NCI-H524 (cell line): ENCODE results near the gene EYA3.

ENCODE experiments used
- DNase-seq, 2 experiments: peaks; one replicate each; lab custom pipeline; 2025; lab: John Stamatoyannopoulos, UW

Gene EYA3

DNA sequence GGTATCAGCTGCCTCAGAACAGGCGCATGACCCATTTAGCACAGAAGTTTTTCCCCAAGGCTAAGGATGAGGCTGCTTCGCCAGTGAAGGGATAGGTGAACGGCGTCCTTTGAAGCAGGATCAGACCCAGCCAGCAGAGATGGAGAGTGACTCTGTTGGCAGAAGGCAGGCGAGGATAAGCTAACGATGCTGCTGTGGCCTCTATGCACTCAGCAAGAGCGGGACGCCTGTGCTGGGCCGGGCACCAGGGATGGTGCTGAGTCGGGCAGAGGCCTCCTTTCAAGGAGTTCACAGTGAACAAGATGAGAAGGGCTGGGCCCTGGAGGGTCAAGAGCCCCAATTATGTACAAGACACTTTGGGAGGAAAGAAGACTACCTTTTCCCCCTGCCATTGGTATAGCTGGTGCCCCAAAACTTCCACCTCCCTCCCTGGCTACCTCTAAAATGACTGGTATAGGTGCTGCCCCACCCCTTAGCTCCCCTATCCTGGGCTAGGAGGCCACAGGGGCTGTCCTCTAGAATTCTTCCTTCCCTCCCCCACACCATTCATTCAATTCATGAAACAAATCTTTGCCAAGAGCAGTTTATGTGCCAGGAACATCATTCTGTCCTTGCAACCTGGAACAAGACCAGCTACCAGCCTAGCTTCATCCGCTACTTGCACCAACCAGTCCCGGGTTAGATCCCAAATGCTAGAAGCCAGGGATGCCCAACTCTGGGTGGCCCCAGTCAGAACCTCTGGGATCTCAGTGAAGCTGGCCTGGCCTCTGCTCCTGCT lies 121.1 kb downstream of the EYA3 start:
- DNase-seq, result no peak

DNA sequence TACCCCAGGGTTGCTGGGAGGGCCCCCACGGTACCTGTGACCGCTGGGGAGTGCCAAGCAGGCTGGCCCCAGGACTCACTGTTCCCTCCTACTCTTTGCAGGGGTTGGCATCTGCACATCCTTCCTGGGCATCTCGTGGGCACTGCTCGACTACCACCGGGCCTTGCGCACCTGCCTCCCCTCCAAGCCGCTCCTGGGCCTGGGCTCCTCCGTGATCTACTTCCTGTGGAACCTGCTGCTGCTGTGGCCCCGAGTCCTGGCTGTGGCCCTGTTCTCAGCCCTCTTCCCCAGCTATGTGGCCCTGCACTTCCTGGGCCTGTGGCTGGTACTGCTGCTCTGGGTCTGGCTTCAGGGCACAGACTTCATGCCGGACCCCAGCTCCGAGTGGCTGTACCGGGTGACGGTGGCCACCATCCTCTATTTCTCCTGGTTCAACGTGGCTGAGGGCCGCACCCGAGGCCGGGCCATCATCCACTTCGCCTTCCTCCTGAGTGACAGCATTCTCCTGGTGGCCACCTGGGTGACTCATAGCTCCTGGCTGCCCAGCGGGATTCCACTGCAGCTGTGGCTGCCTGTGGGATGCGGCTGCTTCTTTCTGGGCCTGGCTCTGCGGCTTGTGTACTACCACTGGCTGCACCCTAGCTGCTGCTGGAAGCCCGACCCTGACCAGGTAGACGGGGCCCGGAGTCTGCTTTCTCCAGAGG lies 121.9 kb downstream of the EYA3 start:
- no peak for DNase-seq

DNA sequence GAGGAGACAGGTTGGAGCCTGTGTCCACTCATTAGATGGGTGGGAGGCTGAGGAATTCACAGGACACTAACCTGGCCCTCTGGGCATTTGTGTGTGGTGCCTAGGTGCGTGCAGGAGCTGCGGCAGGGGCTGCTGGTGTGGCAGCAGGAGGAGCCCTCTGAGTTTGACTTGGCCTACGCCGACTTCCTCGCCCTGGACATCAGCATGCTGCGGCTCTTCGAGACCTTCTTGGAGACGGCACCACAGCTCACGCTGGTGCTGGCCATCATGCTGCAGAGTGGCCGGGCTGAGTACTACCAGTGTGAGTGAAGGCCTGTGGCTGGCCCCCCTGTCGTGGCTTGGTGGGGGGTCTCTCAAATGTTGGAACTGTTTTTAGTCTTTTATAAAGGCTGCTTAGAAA lies 125.0 kb downstream of the EYA3 start:
- no peak for DNase-seq

DNA sequence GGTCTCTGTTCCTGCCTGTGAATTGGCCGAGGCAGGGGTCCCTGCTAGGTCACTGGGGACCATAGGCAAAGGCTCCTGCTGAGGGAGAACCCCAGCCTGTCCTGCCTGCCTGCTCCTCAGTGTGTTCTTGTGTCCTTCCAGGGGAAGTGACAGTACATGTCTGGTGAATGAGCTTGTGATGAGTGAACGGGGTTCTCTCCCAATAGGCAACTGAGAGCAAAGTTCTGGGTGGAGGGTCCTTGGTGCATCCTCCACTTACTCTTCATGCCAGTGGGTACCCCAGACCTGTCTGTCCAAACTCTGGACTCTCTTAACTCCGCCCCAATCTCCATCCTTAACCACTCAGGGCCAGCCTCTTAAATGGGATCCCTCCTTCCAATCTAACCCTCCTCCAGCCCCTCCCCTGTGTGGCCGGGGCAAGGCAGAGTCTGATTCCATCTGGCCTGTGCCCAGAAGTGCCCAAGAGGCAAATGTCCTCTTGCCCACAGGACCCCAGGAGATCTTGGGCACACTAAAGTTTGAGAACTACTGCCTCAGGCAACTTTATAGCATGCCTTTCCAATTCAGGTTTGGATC lies 126.7 kb downstream of the EYA3 start:
- no peak for DNase-seq

DNA sequence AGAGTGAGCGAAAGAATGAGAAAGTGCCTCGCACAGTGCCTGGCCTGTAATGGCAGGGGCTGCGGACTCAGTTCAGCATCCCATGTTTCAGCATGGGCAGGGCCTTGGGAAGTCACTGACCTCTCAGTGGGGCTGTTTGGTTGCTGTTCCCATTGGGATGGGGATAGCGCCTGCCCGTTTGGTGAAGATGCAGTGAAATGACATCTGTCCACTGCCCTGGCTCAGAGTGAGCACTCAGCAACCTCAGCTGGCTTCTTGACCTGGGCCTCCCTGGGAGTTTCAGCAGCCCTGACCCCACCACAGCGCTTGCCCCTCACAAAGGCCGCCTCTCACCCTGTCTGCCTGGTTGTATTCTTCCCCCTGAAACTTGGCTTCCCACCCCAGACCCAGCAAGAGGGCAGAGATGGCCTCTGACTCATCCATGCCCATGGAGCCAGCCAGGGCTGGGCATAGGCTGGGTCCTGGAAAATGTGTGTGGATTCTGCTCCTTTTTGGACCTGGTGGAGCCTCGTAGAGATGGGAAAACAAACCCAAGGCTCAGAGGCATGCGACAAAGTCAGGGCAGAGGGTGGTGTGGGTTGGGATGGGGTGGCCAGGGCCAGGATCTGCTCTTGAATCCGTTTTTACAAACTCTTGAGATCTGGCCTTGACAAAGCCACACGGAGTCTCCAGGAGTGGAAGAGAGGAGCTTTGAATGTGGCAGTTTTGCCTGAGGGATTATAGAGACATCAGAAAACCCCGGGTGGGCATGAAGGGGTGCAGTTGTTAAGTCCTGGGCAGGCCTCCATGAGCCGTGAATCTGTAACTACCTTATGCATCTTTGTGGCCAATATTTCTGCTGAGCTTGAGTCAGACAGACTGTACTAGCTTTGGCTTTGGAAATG lies 127.4 kb downstream of the EYA3 start:
- DNase-seq, result no peak

DNA sequence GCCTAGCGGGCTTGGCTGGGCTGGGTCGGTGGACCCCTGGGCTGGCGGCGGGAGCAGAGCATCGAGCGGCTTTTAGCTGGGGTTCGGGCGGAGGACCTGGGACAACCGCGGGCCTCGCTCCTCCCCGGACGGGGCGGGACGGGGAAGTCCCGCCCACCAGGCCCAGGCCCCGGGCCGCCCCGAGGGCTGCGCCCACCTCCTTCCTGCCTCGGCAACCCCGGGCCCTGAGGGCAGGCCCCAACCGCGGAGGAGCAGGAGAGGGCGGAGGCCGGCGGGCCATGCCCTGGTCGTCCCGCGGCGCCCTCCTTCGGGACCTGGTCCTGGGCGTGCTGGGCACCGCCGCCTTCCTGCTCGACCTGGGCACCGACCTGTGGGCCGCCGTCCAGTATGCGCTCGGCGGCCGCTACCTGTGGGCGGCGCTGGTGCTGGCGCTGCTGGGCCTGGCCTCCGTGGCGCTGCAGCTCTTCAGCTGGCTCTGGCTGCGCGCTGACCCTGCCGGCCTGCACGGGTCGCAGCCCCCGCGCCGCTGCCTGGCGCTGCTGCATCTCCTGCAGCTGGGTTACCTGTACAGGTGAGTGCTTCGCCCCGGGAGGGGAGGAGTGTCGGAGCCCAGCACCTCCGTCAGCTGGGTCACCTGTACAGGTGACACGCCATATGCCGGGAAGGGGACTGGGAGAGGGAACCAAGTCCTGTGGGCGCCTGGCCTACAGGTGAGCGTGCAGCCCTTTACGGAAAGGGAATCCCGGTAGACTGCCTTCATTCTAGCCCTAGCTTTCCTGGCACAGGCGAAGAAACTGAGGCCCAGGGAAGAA lies 128.4 kb downstream of the EYA3 start, which contains the start of gene XKR8:
Gene XKR8 (plus strand): TSS at position 182 of the 812 bp plus-strand sequence. CDS start 97 bp downstream, at position 279.
- DNase-seq, result peak in 1 of 2 experiments; percentile 32

DNA sequence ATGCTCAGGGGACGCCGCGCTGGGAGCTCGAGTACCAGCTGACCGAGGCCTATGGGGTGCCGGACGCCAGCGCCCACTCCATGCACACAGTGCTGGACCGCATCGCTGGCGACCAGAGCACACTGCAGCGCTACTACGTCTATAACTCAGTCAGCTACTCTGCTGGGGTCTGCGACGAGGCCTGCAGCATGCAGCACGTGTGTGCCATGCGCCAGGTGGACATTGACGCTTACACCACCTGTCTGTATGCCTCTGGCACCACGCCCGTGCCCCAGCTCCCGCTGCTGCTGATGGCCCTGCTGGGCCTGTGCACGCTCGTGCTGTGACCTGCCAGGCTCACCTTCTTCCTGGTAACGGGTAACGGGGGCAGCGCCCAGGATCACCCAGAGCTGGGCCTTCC lies 129.9 kb downstream of the EYA3 start:
- DNase-seq, result no peak

DNA sequence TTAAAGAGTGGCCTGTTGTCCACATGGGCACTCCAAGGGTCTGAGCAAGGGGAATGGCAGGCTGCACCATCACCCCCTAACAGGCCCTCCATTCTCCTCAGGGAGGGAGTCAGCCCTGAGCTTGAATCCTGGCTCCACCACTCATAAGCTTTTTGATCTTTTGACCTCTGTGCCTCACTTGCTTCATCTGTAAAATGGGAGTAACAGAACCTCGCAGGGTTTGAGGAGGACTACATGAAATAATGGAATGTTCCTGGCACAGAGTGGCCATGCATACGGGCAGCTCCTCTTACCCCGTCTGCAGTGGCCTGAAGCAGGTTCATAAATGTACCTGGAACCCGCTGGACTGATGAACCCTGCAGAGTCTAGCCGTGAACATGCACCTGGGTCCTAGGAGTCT lies 130.8 kb downstream of the EYA3 start:
- DNase-seq, result no peak

DNA sequence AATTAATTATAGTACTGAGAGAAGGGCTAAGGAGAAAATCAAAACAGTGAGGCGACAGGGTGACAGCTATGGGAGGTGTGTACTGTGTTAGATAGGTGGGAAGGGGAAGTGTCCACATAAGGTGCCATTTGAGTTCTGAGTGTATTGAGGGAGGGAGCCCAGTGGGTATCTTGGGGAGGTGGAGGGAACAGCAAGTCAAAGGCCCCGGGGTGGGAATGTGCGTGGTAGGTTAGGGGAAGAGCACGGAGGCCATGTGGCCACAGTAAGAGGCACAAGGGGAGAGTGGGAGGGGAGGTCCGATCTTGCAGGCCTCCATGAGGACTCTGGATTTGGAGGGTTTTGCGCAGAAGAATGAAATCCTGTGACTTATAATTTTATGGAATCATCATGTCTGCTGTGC lies 131.6 kb downstream of the EYA3 start:
- DNase-seq, result no peak

DNA sequence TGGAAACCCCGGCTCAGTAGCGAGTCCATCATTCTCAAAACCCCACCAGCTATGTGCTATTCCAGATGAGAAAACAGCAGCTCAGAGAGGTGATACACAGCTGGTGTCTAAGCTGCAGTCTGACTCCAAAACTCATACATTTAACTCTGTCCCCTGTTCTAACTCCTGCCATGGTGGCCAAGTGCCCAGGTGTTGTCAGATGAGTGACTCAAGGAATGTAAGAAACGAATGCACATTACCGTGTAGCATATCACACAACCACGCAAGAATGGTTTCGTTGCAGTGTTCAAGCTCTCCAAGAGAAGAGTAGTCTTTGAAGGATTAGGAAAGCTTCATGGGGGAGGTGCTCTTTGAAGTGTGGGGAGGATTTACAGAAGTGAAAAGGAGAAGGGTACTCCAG lies 133.3 kb downstream of the EYA3 start:
- no peak for DNase-seq

DNA sequence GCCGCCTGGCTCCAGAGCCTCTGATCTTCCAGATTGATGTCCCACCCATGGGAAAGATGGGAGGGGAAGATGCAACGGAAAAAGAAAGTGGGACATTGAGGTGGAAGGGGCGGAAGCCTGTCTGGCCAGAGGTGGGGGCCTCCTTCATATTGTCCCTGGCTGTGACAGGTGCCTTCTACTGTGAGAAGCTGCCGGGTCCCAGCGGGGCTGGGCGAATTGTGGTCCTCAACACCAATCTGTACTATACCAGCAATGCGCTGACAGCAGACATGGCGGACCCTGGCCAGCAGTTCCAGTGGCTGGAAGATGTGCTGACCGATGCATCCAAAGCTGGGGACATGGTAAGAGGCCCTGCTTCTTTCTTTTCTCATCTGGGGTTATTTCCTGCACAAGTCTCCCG lies 134.2 kb downstream of the EYA3 start:
- no peak for DNase-seq

DNA sequence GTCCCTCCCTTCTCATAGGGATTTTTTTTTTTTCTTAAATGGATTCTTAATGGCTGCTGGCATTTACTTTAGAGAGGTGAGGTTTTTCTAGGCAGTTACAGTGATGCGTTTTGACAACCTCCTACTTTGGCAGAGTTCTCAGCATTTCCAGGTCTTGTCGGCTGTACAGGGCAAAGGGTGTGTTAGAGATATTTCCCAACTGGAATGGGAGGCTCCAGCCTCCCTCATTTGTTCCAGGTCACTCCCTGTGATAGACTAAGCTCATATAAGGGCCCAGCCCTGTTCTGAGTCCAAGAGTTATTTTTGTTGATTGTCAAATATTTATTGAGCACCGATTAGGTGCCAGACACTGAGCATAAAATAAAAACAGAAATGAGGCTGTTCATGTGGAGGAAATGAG lies 136.3 kb downstream of the EYA3 start:
- DNase-seq, result no peak

DNA sequence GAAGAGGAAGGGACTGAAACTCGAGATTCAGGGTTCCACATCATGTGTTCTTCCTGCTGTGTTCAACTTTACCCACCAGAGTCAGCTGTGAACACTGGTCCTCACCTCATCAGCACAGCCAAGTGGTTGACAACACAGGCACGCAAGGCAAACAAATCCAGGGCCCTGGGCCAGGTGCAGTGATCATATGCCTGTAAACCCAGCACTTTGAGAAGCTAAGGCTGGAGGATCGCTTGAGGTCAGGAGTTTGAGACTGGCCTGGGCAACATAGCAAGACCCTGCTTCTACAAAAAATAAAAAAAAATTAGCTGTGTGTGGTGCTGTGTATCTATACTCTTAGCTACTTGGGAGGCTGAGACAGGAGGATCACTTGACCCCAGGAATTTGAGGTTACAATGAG lies 137.0 kb downstream of the EYA3 start:
- DNase-seq, result no peak

DNA sequence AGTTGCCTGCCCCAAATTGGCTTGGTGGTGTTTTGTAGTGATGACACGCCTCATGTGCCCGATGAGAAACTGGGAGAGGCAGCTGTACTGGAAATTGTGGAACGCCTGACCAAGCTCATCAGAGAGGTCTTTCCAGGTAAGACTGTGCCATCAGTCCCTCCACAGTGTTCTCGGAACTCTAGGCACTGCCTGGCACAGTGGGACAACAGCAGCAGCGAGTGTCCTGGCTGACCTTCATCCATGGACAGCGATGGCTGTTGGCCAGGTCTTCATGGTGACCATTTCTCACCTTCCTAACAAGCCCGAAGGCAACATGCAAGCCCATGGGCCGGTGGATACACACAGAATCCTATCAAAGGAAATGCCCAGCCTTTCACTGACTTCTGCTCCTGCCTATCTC lies 139.4 kb downstream of the EYA3 start:
- no peak for DNase-seq

DNA sequence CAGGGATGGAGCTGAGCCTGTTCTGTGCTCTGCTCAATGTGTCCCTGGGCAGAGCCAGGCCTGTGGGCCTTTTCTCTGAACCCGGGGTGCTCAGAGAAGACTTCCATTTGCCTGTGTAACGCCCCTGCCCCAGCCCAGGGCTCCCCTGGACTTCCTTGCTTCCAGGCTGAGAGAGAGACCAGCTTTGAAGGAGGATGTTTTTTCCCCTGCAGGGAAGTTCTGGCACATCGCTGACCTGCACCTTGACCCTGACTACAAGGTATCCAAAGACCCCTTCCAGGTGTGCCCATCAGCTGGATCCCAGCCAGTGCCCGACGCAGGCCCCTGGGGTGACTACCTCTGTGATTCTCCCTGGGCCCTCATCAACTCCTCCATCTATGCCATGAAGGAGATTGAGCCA lies 143.4 kb downstream of the EYA3 start:
- DNase-seq, result no peak

DNA sequence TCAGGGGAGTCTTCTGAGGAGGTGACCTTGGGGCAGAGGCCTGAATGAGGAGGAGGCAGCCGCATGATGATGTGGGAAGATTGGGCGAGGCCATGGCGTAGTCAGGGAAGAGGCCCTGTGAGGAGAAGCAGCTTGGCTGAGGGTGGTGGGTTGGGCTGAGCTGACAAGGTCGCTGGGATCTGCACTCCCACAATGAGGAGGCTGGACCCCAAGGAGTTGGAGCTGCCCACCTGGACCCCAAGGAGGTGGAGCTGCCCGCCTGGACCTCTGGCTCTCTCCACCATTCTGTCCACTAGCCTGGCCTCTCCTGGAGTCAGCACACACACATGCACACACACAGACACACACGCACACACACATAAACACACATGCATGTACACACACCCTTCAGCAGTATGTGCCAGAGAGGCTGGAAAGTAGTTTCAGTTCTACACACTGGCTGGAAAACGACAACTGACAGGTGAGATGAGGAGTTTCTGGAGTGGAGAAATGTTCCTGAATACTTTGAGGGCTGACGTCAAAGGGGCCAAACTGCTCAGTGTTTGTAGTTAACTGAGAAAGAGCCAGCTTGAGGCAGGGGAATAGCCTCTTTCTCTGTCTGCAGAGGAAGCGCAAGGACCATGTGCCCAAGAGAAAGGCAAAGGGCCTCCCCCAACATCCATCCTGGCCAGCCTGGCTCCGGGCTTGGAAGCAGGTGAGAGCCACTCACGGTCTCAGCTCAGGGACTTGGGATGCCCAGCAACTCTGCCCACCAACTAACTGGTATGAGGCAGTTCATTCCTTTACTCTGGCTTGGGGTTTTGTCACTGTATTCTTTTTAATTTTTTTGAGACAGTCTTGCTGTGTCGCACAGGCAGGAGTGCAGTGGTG lies 146.5 kb downstream of the EYA3 start:
- DNase-seq, result no peak

DNA sequence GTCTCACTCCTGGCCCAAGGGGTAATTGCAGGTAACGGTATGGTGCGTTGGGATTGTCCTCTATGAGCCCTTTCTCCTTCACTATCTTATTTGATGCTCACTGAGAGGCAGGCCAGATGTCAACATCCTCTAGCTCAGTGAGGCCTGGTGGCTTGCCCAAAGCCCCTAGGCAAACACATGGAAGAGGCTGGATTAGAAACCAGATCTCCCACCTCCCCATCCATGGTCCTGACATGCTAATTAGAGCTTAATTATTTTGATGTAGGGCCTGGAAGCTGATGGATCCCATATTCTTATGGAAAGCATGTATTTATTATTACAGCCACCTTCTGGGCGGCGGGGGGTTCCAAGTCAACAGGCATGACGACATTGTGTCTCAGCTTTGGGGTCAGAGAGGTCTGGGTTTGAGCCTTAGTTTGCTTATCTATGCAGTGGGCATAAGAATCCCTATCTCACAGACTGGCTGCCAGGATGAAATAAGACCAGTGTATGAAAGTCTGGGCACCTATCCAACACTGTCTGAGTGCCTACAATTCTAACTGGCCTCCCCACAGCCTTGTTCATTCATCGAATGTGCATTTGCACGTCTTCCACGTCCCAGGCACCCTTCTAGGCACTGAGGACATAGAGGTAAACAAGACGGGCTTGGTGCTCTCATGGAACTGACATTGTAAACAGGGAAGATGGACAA lies 147.4 kb downstream of the EYA3 start:
- DNase-seq, result peak; percentile 1 to 30

DNA sequence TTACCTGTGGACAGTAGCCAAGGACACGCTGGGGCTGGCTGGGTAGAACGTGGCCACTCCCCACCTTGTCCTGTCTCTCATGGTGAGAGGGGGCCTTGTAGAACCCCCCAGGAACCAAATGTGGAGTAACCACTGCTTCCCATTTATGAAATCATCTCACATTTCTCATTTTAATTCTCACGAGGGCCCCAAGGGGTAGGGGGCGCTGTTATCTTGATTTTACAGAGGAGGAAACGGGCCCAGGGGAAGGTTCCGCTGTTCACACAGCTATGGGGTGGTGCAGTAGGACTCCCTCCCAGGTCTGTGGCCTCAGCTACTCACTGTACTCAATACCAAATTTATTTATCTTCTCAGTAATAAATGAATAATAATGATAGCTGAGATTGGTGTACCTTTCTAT lies 148.1 kb downstream of the EYA3 start:
- no peak for DNase-seq

DNA sequence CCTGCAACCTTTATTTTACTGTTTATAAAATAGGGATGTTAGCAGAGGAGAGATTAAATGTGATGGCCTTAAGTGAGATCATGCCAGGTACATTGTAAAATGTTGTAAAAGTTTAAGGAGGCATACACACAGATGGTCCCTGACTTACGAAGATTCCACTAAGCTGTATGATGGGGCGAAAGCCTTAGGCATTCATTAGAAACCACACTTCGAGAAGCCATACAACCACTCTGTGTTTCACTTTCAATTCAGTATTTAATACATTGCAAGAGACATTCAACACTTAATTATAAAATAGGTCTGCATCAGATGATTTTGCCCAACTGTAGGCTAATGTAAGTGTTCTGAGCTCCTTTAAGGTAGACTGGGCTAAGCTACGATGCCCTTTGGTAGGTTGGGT lies 149.9 kb downstream of the EYA3 start:
- no peak for DNase-seq

DNA sequence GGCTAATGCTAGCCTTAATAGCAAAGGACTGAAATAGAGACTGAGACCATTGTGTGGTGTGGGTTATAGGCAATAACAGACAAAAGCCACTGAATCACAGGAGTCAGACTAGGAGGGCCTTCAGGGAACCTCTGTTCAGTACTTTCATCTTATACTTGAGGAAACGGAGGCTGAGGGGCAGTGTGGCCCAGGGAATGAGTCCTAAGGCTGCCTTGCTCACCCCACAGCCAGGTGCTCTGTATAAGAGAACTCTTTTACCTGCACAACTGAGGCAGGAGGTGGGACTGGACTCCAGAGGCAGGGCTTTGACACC lies 150.9 kb downstream of the EYA3 start:
- DNase-seq, result no peak
